GM19099 (cell line): ENCODE measurements around the gene MAP3K3.

ENCODE experiments used
- POLR2A ChIP-seq: IDR thresholded peaks from 3 replicates; pipeline ENCODE4 v1.6.1; 2011; ENCODE audit warnings: low read depth; ENCODE audit not compliant: insufficient read length; ENCODE audit errors: extremely low read depth

MAP3K3 gene

GRCh38 chr17:63601439-63602371 is 20.5 kb upstream of the MAP3K3 start:
- no peak for TF ChIP-seq POLR2A

GRCh38 chr17:63609816-63610573 is 12.2 kb upstream of the MAP3K3 start:
- no peak for TF ChIP-seq POLR2A

- no peak for TF ChIP-seq POLR2A
Measured at GRCh38 chr17:63610854-63611253, 11.4 kb upstream of the MAP3K3 start.

GRCh38 chr17:63611354-63611753 is 10.9 kb upstream of the MAP3K3 start:
- TF ChIP-seq POLR2A, result no peak

- TF ChIP-seq POLR2A, result no peak
Measured at GRCh38 chr17:63613663-63614062, 8.6 kb upstream of the MAP3K3 start.

GRCh38 chr17:63621229-63621683 is 961 bp upstream of the MAP3K3 start:
- TF ChIP-seq POLR2A, result no peak

GRCh38 chr17:63622574-63623390 is 565 bp downstream of the MAP3K3 start:
- TF ChIP-seq POLR2A, result no peak

- no peak for TF ChIP-seq POLR2A
Measured at GRCh38 chr17:63623786-63624530, 1.7 kb downstream of the MAP3K3 start.

GRCh38 chr17:63624531-63624880 is 2.3 kb downstream of the MAP3K3 start:
- no peak for TF ChIP-seq POLR2A

GRCh38 chr17:63626551-63627180 is 4.4 kb downstream of the MAP3K3 start:
- TF ChIP-seq POLR2A, result no peak

- no peak for TF ChIP-seq POLR2A
Measured at GRCh38 chr17:63629627-63630026, 7.4 kb downstream of the MAP3K3 start.

GRCh38 chr17:63631062-63631461 is 8.8 kb downstream of the MAP3K3 start:
- no peak for TF ChIP-seq POLR2A

GRCh38 chr17:63631626-63632025 is 9.4 kb downstream of the MAP3K3 start:
- TF ChIP-seq POLR2A, result no peak

- TF ChIP-seq POLR2A, result no peak
Measured at GRCh38 chr17:63633742-63634141, 11.5 kb downstream of the MAP3K3 start.
